Large intestine (tissue), 3 donors: ENCODE results near the gene NFIL3. TPM values are rescaled to one million over a fixed set of nuclear protein-coding genes. Genes with fewer than 3 reads are reported as not detected.
A peak's percentile ranks its signal among the peaks of the same experiment; 100 is the strongest.

ENCODE experiments used
- DNase-seq, 2 donors: peaks; one replicate each; pipeline versions ENCODE4 v3.0.0 to v3.0.0-alpha.2; 2013
- H3K27ac ChIP-seq: one replicate; pipeline ENCODE4 v1.5.1; 2013; ENCODE audit warnings: low read length
- H3K27me3 ChIP-seq: 2 replicates; pipeline ENCODE4 v1.6.1; 2013; ENCODE audit warnings: low read length; ENCODE audit not compliant: control insufficient read depth, insufficient read depth
- H3K36me3 ChIP-seq: 2 replicates; pipeline ENCODE4 v1.6.1; 2013; ENCODE audit warnings: low read length; ENCODE audit not compliant: control insufficient read depth, insufficient read depth
- H3K4me1 ChIP-seq: one replicate; pipeline ENCODE4 v1.6.1; 2013; ENCODE audit warnings: low read length; ENCODE audit not compliant: control insufficient read depth, insufficient read depth
- H3K4me3 ChIP-seq: one replicate; pipeline ENCODE4 v1.5.1; 2013; ENCODE audit warnings: low read length
- H3K9me3 ChIP-seq: one replicate; pipeline ENCODE4 v1.6.1; 2013; ENCODE audit warnings: mild to moderate bottlenecking, low read depth, low read length, moderate library complexity; ENCODE audit not compliant: control insufficient read depth
- WGBS: methylation state at CpG from one replicate; pipeline ENCODE4 v1.1.5; 2013; ENCODE audit warnings: low lambda C conversion rate; ENCODE audit not compliant: insufficient coverage; 5-methylcytosine and 5-hydroxymethylcytosine counted together
- polyA plus RNA-seq: library from polyadenylated mRNA; unstranded; fragments of 120-200 nt; gene quantifications from one replicate; pipeline ENCODE4 v1.2.1, GENCODE V29; 2013

The NFIL3 gene
- polyA plus RNA-seq, 1 donor: 51.9 TPM

GRCh38 chr9:91412941-91413340, 10.7 kb downstream of the NFIL3 start:
- Histone ChIP-seq H3K27ac (no peak overlapping the region), H3K4me3 (no peak overlapping the region), H3K9me3 (no peaks in the 10 kb centered on the region), H3K27me3 (no peaks in the 10 kb centered on the region), H3K36me3 (peaks cover 19% of the 10 kb centered on the region), H3K4me1 (peaks cover 10% of the 10 kb centered on the region)
- no peak for DNase-seq
- WGBS: no CpG with 5 or more reads among the region's 2 CpGs

GRCh38 chr9:91411096-91411771, 12.4 kb downstream of the NFIL3 start:
- Histone ChIP-seq H3K27ac (no peak overlapping the region), H3K4me3 (no peak overlapping the region), H3K36me3 (peaks cover 27% of the 10 kb centered on the region), H3K27me3 (no peaks in the 10 kb centered on the region), H3K4me1 (peaks cover 3% of the 10 kb centered on the region), H3K9me3 (no peaks in the 10 kb centered on the region)
- no peak for DNase-seq
- WGBS: 57% methylated on average over 3 of the region's 5 CpGs

GRCh38 chr9:91410161-91410560, 13.5 kb downstream of the NFIL3 start:
- Histone ChIP-seq H3K36me3 (peaks cover 27% of the 10 kb centered on the region), H3K4me3 (no peak overlapping the region), H3K4me1 (no peaks in the 10 kb centered on the region), H3K27me3 (no peaks in the 10 kb centered on the region), H3K27ac (no peak overlapping the region), H3K9me3 (no peaks in the 10 kb centered on the region)
- no peak for DNase-seq
- 96% methylated on average over 5 of the region's 12 CpGs for WGBS

GRCh38 chr9:91408475-91408874, 15.2 kb downstream of the NFIL3 start:
- no CpG with 5 or more reads among the region's 1 CpG for WGBS
- DNase-seq: no peak

GRCh38 chr9:91407580-91408318, 15.9 kb downstream of the NFIL3 start:
- H3K27ac ChIP-seq: no peak overlapping the region
- 93% methylated on average over 3 of the region's 12 CpGs for WGBS
- peaks cover 2% of the 10 kb centered on the region for H3K4me1 ChIP-seq
- no peak for DNase-seq
- no peaks in the 10 kb centered on the region for H3K27me3 ChIP-seq
- peaks cover 27% of the 10 kb centered on the region for H3K36me3 ChIP-seq
- H3K4me3 ChIP-seq: no peak overlapping the region
- no peaks in the 10 kb centered on the region for H3K9me3 ChIP-seq

More at GRCh38 chr9:91408475-91408874, 15.2 kb downstream of the NFIL3 start:
- Histone ChIP-seq H3K4me3 (no peak overlapping the region), H3K27me3 (no peaks in the 10 kb centered on the region), H3K4me1 (peaks cover under 1% of the 10 kb centered on the region), H3K9me3 (no peaks in the 10 kb centered on the region), H3K36me3 (peaks cover 27% of the 10 kb centered on the region), H3K27ac (no peak overlapping the region)

GRCh38 chr9:91405343-91406077, 18.1 kb downstream of the NFIL3 start:
- Histone ChIP-seq H3K27ac (no peak overlapping the region), H3K36me3 (peaks cover 25% of the 10 kb centered on the region), H3K27me3 (no peaks in the 10 kb centered on the region), H3K4me3 (no peak overlapping the region), H3K4me1 (peaks cover 2% of the 10 kb centered on the region), H3K9me3 (no peaks in the 10 kb centered on the region)
- WGBS: 100% methylated on average over 1 of the region's 25 CpGs
- no peak for DNase-seq

GRCh38 chr9:91403665-91404543, 19.7 kb downstream of the NFIL3 start:
- no peak for DNase-seq
- Histone ChIP-seq H3K4me3 (no peak overlapping the region), H3K9me3 (no peaks in the 10 kb centered on the region), H3K4me1 (peaks cover 2% of the 10 kb centered on the region), H3K27ac (no peak overlapping the region), H3K27me3 (no peaks in the 10 kb centered on the region), H3K36me3 (peaks cover 8% of the 10 kb centered on the region)
- 87% methylated on average over 3 of the region's 14 CpGs for WGBS

GRCh38 chr9:91398926-91399325, 24.7 kb downstream of the NFIL3 start:
- H3K9me3 ChIP-seq: no peaks in the 10 kb centered on the region
- H3K27me3 ChIP-seq: no peaks in the 10 kb centered on the region
- DNase-seq: no peak
- H3K27ac ChIP-seq: no peak overlapping the region
- H3K4me1 ChIP-seq: peaks cover 5% of the 10 kb centered on the region
- H3K4me3 ChIP-seq: no peak overlapping the region
- H3K36me3 ChIP-seq: no peaks in the 10 kb centered on the region
- 100% methylated on average over 1 of the region's 3 CpGs for WGBS

GRCh38 chr9:91395553-91396471, 27.8 kb downstream of the NFIL3 start:
- DNase-seq: no peak
- Histone ChIP-seq H3K27me3 (no peaks in the 10 kb centered on the region), H3K9me3 (no peaks in the 10 kb centered on the region), H3K36me3 (no peaks in the 10 kb centered on the region), H3K4me3 (no peak overlapping the region), H3K4me1 (peaks cover 3% of the 10 kb centered on the region), H3K27ac (peak overlapping the region; percentile 41)
- 55% methylated on average over 2 of the region's 7 CpGs for WGBS
